ENCODE measurements around the gene LIMA1.
"Not testable (repeated sequence)": the region's sequence is repeated elsewhere in the genome, so short reads cannot be mapped to it uniquely, and the experiment has no call there.

LIMA1 gene

GRCh38 chr12:50246197-50246865 lies 37.0 kb downstream of the LIMA1 start:
- no peak for DNase-seq

GRCh38 chr12:50243507-50243906 lies 39.8 kb downstream of the LIMA1 start:
- no peak for DNase-seq

- DNase-seq = no peak
These were observed 40.5 kb downstream of the LIMA1 start for GRCh38 chr12:50242751-50243191.

GRCh38 chr12:50241178-50241577 lies 42.1 kb downstream of the LIMA1 start:
- DNase-seq = no peak

- no peak for DNase-seq
These were observed 42.6 kb downstream of the LIMA1 start for GRCh38 chr12:50240792-50241114.

- DNase-seq = no peak
These were observed 43.1 kb downstream of the LIMA1 start for GRCh38 chr12:50240096-50240791.

GRCh38 chr12:50239355-50239891 lies 43.9 kb downstream of the LIMA1 start:
- DNase-seq = no peak

GRCh38 chr12:50234347-50234746 lies 49.0 kb downstream of the LIMA1 start:
- no peak for DNase-seq

- no peak for DNase-seq
These were observed 50.5 kb downstream of the LIMA1 start for GRCh38 chr12:50232771-50233209.

GRCh38 chr12:50232206-50232605 lies 51.1 kb downstream of the LIMA1 start:
- DNase-seq = no peak

GRCh38 chr12:50231346-50231745 lies 52.0 kb downstream of the LIMA1 start:
- DNase-seq = no peak

GRCh38 chr12:50230217-50230616 lies 53.1 kb downstream of the LIMA1 start:
- no peak for DNase-seq

GRCh38 chr12:50224026-50224692 lies 59.2 kb downstream of the LIMA1 start:
- no peak for DNase-seq

- DNase-seq = peak; percentile 65
These were observed 61.0 kb downstream of the LIMA1 start for GRCh38 chr12:50222275-50222783.

- DNase-seq = peak; percentile 89
These were observed 61.9 kb downstream of the LIMA1 start for GRCh38 chr12:50221228-50222008.

GRCh38 chr12:50220363-50220995 lies 62.8 kb downstream of the LIMA1 start:
- DNase-seq = no peak

GRCh38 chr12:50219544-50219943 lies 63.8 kb downstream of the LIMA1 start:
- DNase-seq = no peak

GRCh38 chr12:50219001-50219400 lies 64.3 kb downstream of the LIMA1 start:
- DNase-seq = not testable (repeated sequence)

GRCh38 chr12:50218386-50218785 lies 64.9 kb downstream of the LIMA1 start:
- no peak for DNase-seq

GRCh38 chr12:50217202-50217601 lies 66.1 kb downstream of the LIMA1 start:
- DNase-seq = no peak

GRCh38 chr12:50215033-50215432 lies 68.3 kb downstream of the LIMA1 start:
- no peak for DNase-seq

- DNase-seq = no peak
These were observed 69.3 kb downstream of the LIMA1 start for GRCh38 chr12:50214018-50214417.
